GM11168 (cell line): ENCODE results near the gene ALKBH3.

Source experiments
- in situ Hi-C: fragments of 300-500 bp; cut with MboI; formaldehyde crosslinking; loops from one replicate; pipeline ENCODE4 v1.12.0; 2022; ENCODE audit warnings: low sequenced_read_pairs; ENCODE audit not compliant: unreplicated experiment

Gene ALKBH3

GRCh38 chr11:43880640-43881159 lies at the start of gene ALKBH3:
Gene ALKBH3 (plus strand): TSS chr11:43880831. CDS start chr11:43882653, 1,822 bp downstream.
- in situ Hi-C loops: no loop called here

- in situ Hi-C loops: loop anchor here (25.0 kb wide), 1 partner anchor 244 kb away; no protein-coding TSS in a partner anchor
Observed at GRCh38 chr11:43830928-43831440, 49.6 kb upstream of the ALKBH3 start.

- in situ Hi-C loops: loop anchor here (25.0 kb wide), 1 partner anchor 245 kb away; no protein-coding TSS in a partner anchor
Observed at GRCh38 chr11:43832536-43832935, 48.1 kb upstream of the ALKBH3 start.

GRCh38 chr11:43833657-43834073 lies 47.0 kb upstream of the ALKBH3 start:
- in situ Hi-C loops: loop anchor here (25.0 kb wide), 1 partner anchor 246 kb away; no protein-coding TSS in a partner anchor

GRCh38 chr11:43834286-43834685 lies 46.3 kb upstream of the ALKBH3 start:
- in situ Hi-C loops: loop anchor here (25.0 kb wide), 1 partner anchor 247 kb away; no protein-coding TSS in a partner anchor

- in situ Hi-C loops: loop anchor here (25.0 kb wide), 1 partner anchor 248 kb away; no protein-coding TSS in a partner anchor
Observed at GRCh38 chr11:43835104-43835503, 45.5 kb upstream of the ALKBH3 start.

GRCh38 chr11:43837879-43838278 lies 42.8 kb upstream of the ALKBH3 start:
- in situ Hi-C loops: loop anchor here (25.0 kb wide), 1 partner anchor 251 kb away; no protein-coding TSS in a partner anchor

GRCh38 chr11:43842021-43842420 lies 38.6 kb upstream of the ALKBH3 start:
- in situ Hi-C loops: loop anchor here (25.0 kb wide), 1 partner anchor 255 kb away; no protein-coding TSS in a partner anchor

- in situ Hi-C loops: loop anchor here (25.0 kb wide), 1 partner anchor 259 kb away; no protein-coding TSS in a partner anchor
Observed at GRCh38 chr11:43845816-43846215, 34.8 kb upstream of the ALKBH3 start.

- in situ Hi-C loops: no loop called here
Observed at GRCh38 chr11:43852057-43852636, 28.5 kb upstream of the ALKBH3 start.

GRCh38 chr11:43853781-43854180 lies 26.9 kb upstream of the ALKBH3 start:
- in situ Hi-C loops: no loop called here

- in situ Hi-C loops: no loop called here
Observed at GRCh38 chr11:43856993-43857392, 23.6 kb upstream of the ALKBH3 start.

GRCh38 chr11:43861141-43861540 lies 19.5 kb upstream of the ALKBH3 start:
- in situ Hi-C loops: no loop called here

- in situ Hi-C loops: no loop called here
Observed at GRCh38 chr11:43866520-43866919, 14.1 kb upstream of the ALKBH3 start.

GRCh38 chr11:43866969-43867368 lies 13.7 kb upstream of the ALKBH3 start:
- in situ Hi-C loops: no loop called here

GRCh38 chr11:43868852-43869567 lies 11.6 kb upstream of the ALKBH3 start:
- in situ Hi-C loops: no loop called here

GRCh38 chr11:43871051-43871450 lies 9.6 kb upstream of the ALKBH3 start:
- in situ Hi-C loops: no loop called here

GRCh38 chr11:43872995-43873394 lies 7.6 kb upstream of the ALKBH3 start:
- in situ Hi-C loops: no loop called here

GRCh38 chr11:43874078-43874477 lies 6.6 kb upstream of the ALKBH3 start:
- in situ Hi-C loops: no loop called here

- in situ Hi-C loops: no loop called here
Observed at GRCh38 chr11:43874738-43875137, 5.9 kb upstream of the ALKBH3 start.
